OCI-LY1 (cell line): ENCODE results near the gene RBM28.
A peak's percentile ranks its signal among the peaks of the same experiment; 100 is the strongest.

Experiments
- H2AFZ ChIP-seq: fragments of 200-600 bp; sonication (generic), shearing (Covaris generic); 2 replicates; pipeline ENCODE4 v1.6.0; 2014; ENCODE audit warnings: antibody characterized with exemption, mild to moderate bottlenecking, low read length
- H3F3A ChIP-seq: fragments of 200-600 bp; sonication (generic), shearing (Covaris generic); 2 replicates; pipeline ENCODE4 v1.6.0; 2014; ENCODE audit warnings: mild to moderate bottlenecking, antibody characterized with exemption, low read length, moderate library complexity; ENCODE audit not compliant: insufficient read depth
- H3K27ac ChIP-seq: fragments of 200-600 bp; sonication (generic); 2 replicates; pipeline ENCODE4 v1.5.1; 2014; ENCODE audit warnings: low read length, mixed run types, mild to moderate bottlenecking, low read depth; ENCODE audit not compliant: poor library complexity, severe bottlenecking
- H3K27me3 ChIP-seq: fragments of 200-600 bp; sonication (generic); 2 replicates; pipeline ENCODE4 v1.6.0; 2014; ENCODE audit warnings: antibody characterized with exemption, mild to moderate bottlenecking, low read length, moderate library complexity; ENCODE audit not compliant: insufficient read depth
- H3K36me3 ChIP-seq: fragments of 200-600 bp; sonication (generic); 2 replicates; pipeline ENCODE4 v1.6.1; 2014; ENCODE audit warnings: mild to moderate bottlenecking, antibody characterized with exemption, low read length, moderate library complexity, mixed read lengths; ENCODE audit not compliant: insufficient read depth
- H3K4me1 ChIP-seq: fragments of 200-600 bp; sonication (generic); 2 replicates; pipeline ENCODE4 v1.5.1; 2014; ENCODE audit warnings: mild to moderate bottlenecking, low read length, moderate library complexity; ENCODE audit not compliant: insufficient read depth, severe bottlenecking
- H3K4me2 ChIP-seq: fragments of 200-600 bp; sonication (generic), shearing (Covaris generic); 2 replicates; pipeline ENCODE4 v1.6.1; 2014; ENCODE audit warnings: low read length
- H3K4me3 ChIP-seq: fragments of 200-600 bp; sonication (generic); 2 replicates; pipeline ENCODE4 v1.5.1; 2014; ENCODE audit warnings: low read length, low read depth, mild to moderate bottlenecking, mixed read lengths; ENCODE audit not compliant: poor library complexity, severe bottlenecking
- H3K79me2 ChIP-seq: fragments of 200-600 bp; shearing (Covaris generic); 2 replicates; pipeline ENCODE4 v1.6.1; 2016; ENCODE audit warnings: mixed run types, low read length, mixed read lengths; ENCODE audit not compliant: insufficient read depth
- H3K9ac ChIP-seq: fragments of 200-600 bp; sonication (generic), shearing (Covaris generic); 2 replicates; pipeline ENCODE4 v1.6.1; 2014; ENCODE audit warnings: mild to moderate bottlenecking, low read length, mixed read lengths
- H3K9me2 ChIP-seq: fragments of 200-600 bp; sonication (generic), shearing (Covaris generic); 2 replicates; pipeline ENCODE4 v1.6.1; 2014; ENCODE audit warnings: low read depth, mild to moderate bottlenecking, low read length, mixed read lengths
- H3K9me3 ChIP-seq: fragments of 200-600 bp; shearing (Covaris generic); 2 replicates; pipeline ENCODE4 v1.6.1; 2014; ENCODE audit warnings: low read length, mixed read lengths
- H4K20me1 ChIP-seq: fragments of 200-600 bp; sonication (generic), shearing (Covaris generic); 2 replicates; pipeline ENCODE4 v1.6.0; 2016; ENCODE audit warnings: mild to moderate bottlenecking, low read length; ENCODE audit not compliant: insufficient read depth
- CTCF ChIP-seq: fragments of 200-600 bp; sonication (generic), shearing (Covaris generic); IDR thresholded peaks from 2 replicates; pipeline ENCODE4 v1.5.1; 2017; ENCODE audit warnings: mild to moderate bottlenecking, antibody characterized with exemption, low read length, moderate library complexity, mixed read lengths
- EZH2 ChIP-seq: fragments of 200-600 bp; sonication (generic), shearing (Covaris generic); IDR thresholded peaks from 2 replicates; pipeline ENCODE4 v1.8.0; 2017; ENCODE audit warnings: borderline replicate concordance, mixed run types, mild to moderate bottlenecking, antibody characterized with exemption, low read length, moderate library complexity, mixed read lengths

Gene RBM28

GRCh38 chr7:128323459-128324367 is 20.0 kb downstream of the RBM28 start:
- H3K4me3 ChIP-seq = no peak overlapping the region
- no peaks in the 10 kb centered on the region for H3F3A ChIP-seq
- H3K36me3 ChIP-seq = peaks cover 100% of the 10 kb centered on the region
- no peaks in the 10 kb centered on the region for H3K9me2 ChIP-seq
- H4K20me1 ChIP-seq = no peaks in the 10 kb centered on the region
- H3K27me3 ChIP-seq = no peaks in the 10 kb centered on the region
- H2AFZ ChIP-seq = no peak overlapping the region
- no peak for TF ChIP-seq CTCF
- no peak for TF ChIP-seq EZH2
- H3K9ac ChIP-seq = no peak overlapping the region
- no peak overlapping the region for H3K27ac ChIP-seq
- H3K79me2 ChIP-seq = no peaks in the 10 kb centered on the region
- no peaks in the 10 kb centered on the region for H3K4me1 ChIP-seq
- no peaks in the 10 kb centered on the region for H3K9me3 ChIP-seq
- no peak overlapping the region for H3K4me2 ChIP-seq

DNA sequence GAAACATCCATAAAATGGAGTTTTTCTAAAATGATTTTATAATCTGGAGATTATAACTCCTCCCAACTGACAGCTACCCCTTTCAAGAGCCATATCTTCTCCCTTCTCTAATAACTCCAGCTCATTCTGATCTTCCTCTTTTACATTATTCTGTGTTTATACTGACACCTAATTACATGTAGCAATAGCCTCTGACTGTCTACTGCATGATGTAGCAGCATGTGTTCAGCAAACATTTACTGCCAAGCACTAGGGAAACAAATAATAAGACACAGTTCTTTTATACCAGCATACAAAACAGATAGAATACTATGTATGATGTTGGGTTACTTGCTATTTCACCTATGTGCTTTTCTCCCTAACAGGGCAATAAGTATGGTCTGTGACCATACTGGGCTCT is 20.7 kb downstream of the RBM28 start:
- Histone ChIP-seq H3K27me3 (no peaks in the 10 kb centered on the region), H3K4me1 (no peaks in the 10 kb centered on the region), H3K9me2 (no peaks in the 10 kb centered on the region), H3K9ac (no peak overlapping the region), H3K9me3 (no peaks in the 10 kb centered on the region), H2AFZ (no peak overlapping the region), H3K36me3 (peaks cover 100% of the 10 kb centered on the region), H3K79me2 (no peaks in the 10 kb centered on the region), H3K4me3 (no peak overlapping the region), H4K20me1 (no peaks in the 10 kb centered on the region), H3K27ac (no peak overlapping the region), H3K4me2 (no peak overlapping the region), H3F3A (no peaks in the 10 kb centered on the region)
- TF ChIP-seq EZH2 = no peak

DNA sequence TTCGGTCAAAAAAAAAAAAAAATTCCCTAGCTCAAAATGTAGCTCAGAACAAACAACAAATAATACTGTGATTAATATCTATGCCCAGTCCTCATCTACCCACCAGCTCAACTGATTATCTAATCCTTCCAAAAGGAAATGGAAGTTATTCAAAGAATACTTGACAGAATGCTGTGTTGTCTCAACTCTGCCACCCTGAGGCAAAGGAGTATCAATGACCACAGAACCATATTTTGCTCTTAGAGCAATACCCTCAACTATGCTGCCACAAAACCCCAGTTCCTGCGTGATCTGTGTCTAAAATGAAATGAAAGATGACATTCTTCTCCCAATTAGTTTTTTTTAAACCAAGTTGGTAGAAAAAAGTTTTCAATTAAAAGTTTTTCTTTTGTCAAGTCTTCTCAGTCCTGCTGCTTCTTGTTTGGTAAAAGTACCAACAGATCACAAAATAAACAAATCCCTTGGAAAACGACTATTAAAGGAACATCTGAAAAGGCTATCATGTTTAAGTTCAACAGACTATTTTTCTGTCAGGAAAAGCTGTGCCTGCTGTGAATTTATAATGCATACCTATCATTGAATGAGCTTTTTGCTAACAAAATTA is 21.6 kb downstream of the RBM28 start:
- Histone ChIP-seq H3K27ac (no peak overlapping the region), H3K9me3 (no peaks in the 10 kb centered on the region), H3K9me2 (no peaks in the 10 kb centered on the region), H3K36me3 (peaks cover 100% of the 10 kb centered on the region), H3F3A (no peaks in the 10 kb centered on the region), H3K9ac (no peak overlapping the region), H3K27me3 (no peaks in the 10 kb centered on the region), H3K4me1 (no peaks in the 10 kb centered on the region), H2AFZ (no peak overlapping the region), H4K20me1 (no peaks in the 10 kb centered on the region), H3K4me2 (no peak overlapping the region), H3K79me2 (no peaks in the 10 kb centered on the region), H3K4me3 (no peak overlapping the region)
- TF ChIP-seq CTCF = peak; percentile 71
- TF ChIP-seq EZH2 = no peak
